Brain microvascular endothelial cell (primary cell): ENCODE measurements around the gene WASF3.

Source experiments
- DNase-seq: peaks from one replicate; pipeline ENCODE4 v3.0.0-alpha.2; 2020
- H3K27ac ChIP-seq: fragments of 250-450 bp; sonication (Bioruptor Pico); 2 replicates; pipeline ENCODE4 v1.5.1; 2020; ENCODE audit warnings: mild to moderate bottlenecking, moderate library complexity
- H3K27me3 ChIP-seq: fragments of 250-450 bp; sonication (Bioruptor Pico); replicated peaks from 2 replicates; pipeline ENCODE4 v1.5.1; 2020; ENCODE audit warnings: mild to moderate bottlenecking
- H3K36me3 ChIP-seq: fragments of 250-450 bp; sonication (Bioruptor Pico); replicated peaks from 2 replicates; pipeline ENCODE4 v1.5.1; 2020; ENCODE audit warnings: mild to moderate bottlenecking
- H3K4me3 ChIP-seq: 2 replicates; pipeline ENCODE4 v1.5.1; 2011; ENCODE audit warnings: low read depth, mild to moderate bottlenecking, control low read depth, low read length, moderate library complexity
- in situ Hi-C: cut with HindIII; loops from 2 replicates; pipeline ENCODE4 v1.10.0; 2017; ENCODE audit warnings: low sequenced_read_pairs, low pct_ligation_motif_present
- TF ChIP-seq, protein P1 (sequence below): IDR thresholded peaks from 2 replicates; pipeline ENCODE4 v1.5.1; 2011; ENCODE audit warnings: low read depth, mild to moderate bottlenecking, moderate library complexity, low read length, control low read depth, inconsistent platforms; ENCODE audit errors: missing control alignments

Gene WASF3

DNA sequence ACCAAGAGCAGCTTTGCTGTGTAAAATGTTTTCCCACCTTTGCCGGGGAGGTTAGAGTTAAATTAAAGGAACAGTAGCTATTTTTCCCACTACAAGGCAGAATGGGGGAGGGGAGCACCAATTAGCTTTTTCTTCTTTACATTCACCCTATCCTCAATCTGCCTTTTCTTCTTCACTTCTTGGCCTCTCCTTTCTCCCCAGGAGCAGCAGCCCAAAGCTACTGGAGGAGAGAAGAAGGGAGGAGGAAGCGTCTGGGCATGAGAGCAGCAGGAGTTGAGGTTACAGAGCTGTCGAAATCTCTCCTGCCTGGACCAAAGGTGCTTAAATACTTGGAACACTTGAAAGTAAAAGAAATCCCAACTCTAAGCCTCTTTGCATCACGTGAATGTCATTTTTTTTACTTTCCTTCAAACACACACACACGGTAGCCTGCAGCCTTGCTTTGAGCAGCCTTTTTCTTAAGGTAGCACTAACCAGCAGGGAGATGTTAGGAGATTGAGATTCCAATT, 39.0 kb upstream of the WASF3 start:
- no peak for DNase-seq
- Histone ChIP-seq H3K36me3 (no peaks in the 10 kb centered on the region), H3K27ac (no peak overlapping the region), H3K27me3 (no peaks in the 10 kb centered on the region), H3K4me3 (no peak overlapping the region)
- in situ Hi-C loops: no loop called here
- TF ChIP-seq, protein P1, sequence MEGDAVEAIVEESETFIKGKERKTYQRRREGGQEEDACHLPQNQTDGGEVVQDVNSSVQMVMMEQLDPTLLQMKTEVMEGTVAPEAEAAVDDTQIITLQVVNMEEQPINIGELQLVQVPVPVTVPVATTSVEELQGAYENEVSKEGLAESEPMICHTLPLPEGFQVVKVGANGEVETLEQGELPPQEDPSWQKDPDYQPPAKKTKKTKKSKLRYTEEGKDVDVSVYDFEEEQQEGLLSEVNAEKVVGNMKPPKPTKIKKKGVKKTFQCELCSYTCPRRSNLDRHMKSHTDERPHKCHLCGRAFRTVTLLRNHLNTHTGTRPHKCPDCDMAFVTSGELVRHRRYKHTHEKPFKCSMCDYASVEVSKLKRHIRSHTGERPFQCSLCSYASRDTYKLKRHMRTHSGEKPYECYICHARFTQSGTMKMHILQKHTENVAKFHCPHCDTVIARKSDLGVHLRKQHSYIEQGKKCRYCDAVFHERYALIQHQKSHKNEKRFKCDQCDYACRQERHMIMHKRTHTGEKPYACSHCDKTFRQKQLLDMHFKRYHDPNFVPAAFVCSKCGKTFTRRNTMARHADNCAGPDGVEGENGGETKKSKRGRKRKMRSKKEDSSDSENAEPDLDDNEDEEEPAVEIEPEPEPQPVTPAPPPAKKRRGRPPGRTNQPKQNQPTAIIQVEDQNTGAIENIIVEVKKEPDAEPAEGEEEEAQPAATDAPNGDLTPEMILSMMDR: no peak

GRCh38 chr13:26522571-26522970, 34.9 kb upstream of the WASF3 start:
- Histone ChIP-seq H3K4me3 (no peak overlapping the region), H3K36me3 (no peaks in the 10 kb centered on the region), H3K27ac (no peak overlapping the region), H3K27me3 (no peaks in the 10 kb centered on the region)
- TF ChIP-seq, protein P1: no peak
- in situ Hi-C loops: no loop called here
- DNase-seq: no peak

GRCh38 chr13:26523007-26523406, 34.5 kb upstream of the WASF3 start:
- TF ChIP-seq, protein P1: no peak
- Histone ChIP-seq H3K4me3 (no peak overlapping the region), H3K27me3 (no peaks in the 10 kb centered on the region), H3K27ac (no peak overlapping the region), H3K36me3 (no peaks in the 10 kb centered on the region)
- in situ Hi-C loops: no loop called here
- no peak for DNase-seq

DNA sequence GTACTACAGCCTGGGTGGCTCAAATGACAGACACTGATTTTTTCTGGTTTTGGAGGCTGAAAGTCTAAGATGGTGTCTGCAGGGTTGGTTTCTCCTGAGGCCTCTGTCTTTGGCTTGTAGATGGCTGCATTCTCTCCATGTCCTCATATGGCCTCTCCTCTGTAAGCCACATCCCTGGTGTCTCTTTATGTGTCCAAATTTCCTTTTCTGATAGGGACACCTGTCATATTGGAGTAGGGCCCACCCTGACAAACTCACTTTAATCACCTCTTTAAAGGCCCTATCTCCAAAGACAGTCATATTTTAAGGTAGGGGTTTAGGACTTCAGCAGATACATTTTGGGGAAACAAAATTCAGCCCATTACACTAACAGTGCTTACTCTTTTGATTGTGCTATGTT, 32.0 kb upstream of the WASF3 start:
- Histone ChIP-seq H3K27ac (no peak overlapping the region), H3K27me3 (no peaks in the 10 kb centered on the region), H3K4me3 (no peak overlapping the region), H3K36me3 (no peaks in the 10 kb centered on the region)
- TF ChIP-seq, protein P1: no peak
- DNase-seq: no peak
- in situ Hi-C loops: no loop called here

DNA sequence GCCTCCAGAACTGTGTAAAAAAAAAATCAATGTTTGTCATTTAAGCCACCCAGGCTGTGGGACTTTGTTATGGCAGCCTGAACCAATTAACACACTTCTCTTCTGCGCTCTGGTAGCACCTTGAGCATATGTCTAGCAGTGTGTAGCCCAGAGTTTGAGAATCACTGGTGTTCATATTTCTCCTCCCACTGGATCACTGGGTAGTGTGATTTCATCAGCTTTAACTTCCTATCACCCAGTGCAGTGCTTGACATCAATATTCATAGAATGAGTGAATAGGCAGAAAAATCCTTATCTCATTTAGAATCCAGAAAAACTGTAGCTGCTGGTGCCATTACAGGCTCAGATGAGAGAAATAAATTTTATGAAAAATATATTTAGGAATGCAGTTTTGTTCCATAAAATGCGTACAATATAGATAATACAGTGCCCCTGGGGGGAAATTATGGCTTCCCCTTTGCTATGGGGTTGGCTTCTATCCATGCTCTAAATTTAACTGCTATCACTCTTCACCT, 30.7 kb upstream of the WASF3 start:
- H3K27ac ChIP-seq: no peak overlapping the region
- no peak for DNase-seq
- no peaks in the 10 kb centered on the region for H3K27me3 ChIP-seq
- H3K4me3 ChIP-seq: no peak overlapping the region
- TF ChIP-seq, protein P1: no peak
- H3K36me3 ChIP-seq: no peaks in the 10 kb centered on the region
- in situ Hi-C loops: no loop called here

DNA sequence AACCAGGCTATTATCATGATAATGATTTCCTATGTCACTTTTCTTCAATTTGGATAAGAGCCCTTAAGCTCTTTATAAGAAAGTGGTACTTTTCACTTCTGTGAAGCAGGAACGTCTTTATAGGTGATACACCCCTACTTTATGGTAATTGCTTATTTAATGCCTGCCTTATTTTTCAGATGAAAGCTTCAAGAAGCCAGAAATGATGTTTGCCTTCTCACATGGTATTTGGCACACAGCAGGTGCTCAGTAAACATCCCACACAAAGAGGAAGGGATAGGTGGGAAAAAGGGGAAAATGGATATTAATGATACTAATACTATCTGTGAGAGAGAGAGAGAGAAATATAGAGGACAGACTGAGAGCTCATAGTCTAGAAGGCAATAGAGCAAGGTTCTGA, 29.0 kb upstream of the WASF3 start:
- no peak for DNase-seq

More for the DNA sequence above, 29.0 kb upstream of the WASF3 start:
- Histone ChIP-seq H3K27me3 (no peaks in the 10 kb centered on the region), H3K4me3 (no peak overlapping the region), H3K36me3 (no peaks in the 10 kb centered on the region), H3K27ac (no peak overlapping the region)
- TF ChIP-seq, protein P1: no peak
- in situ Hi-C loops: no loop called here
